ENCODE measurements around the gene IGFBP2.

The IGFBP2 gene, protein sequence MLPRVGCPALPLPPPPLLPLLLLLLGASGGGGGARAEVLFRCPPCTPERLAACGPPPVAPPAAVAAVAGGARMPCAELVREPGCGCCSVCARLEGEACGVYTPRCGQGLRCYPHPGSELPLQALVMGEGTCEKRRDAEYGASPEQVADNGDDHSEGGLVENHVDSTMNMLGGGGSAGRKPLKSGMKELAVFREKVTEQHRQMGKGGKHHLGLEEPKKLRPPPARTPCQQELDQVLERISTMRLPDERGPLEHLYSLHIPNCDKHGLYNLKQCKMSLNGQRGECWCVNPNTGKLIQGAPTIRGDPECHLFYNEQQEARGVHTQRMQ

DNA sequence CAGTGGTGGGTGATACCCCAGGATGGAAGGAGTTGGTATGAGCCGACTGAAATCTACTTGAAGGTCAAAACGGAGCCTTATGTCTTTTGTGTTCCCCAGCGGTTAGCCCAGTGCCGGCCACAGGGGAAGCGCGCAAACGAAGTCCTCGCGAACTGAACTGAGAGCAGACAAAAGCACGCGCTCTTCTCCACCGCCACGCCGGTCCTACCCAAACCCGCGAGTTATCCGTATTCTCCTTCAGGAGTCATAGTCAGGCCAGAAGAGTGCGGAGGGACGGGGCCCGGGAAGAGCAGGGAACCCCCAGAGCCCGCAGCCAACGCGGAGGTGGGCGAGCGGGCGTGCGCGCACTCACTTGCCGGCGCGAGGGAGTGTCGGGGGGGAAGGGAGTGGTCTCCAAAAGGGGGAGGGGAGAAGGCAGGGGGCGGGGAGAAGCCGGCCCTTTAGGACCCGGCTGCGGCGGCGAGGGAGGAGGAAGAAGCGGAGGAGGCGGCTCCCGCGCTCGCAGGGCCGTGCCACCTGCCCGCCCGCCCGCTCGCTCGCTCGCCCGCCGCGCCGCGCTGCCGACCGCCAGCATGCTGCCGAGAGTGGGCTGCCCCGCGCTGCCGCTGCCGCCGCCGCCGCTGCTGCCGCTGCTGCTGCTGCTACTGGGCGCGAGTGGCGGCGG is at the start of gene IGFBP2:
TSS of gene IGFBP2 (plus strand) at position 469 of the 664 bp plus-strand sequence. CDS start at position 573, 104 bp downstream.
- no peak for TF ChIP-seq TARDBP (IDR thresholded peaks at IDR 0.05)
- TF ChIP-seq HDGF (IDR thresholded peaks at IDR 0.05; ENCODE audit: borderline replicate concordance): no peak
- no peak for TF ChIP-seq NFRKB (IDR thresholded peaks at IDR 0.05)
- peak; percentile 95 for TF ChIP-seq L3MBTL2 (conservative IDR thresholded peaks at IDR 0.05)
- TF ChIP-seq SUZ12 (IDR thresholded peaks at IDR 0.05): no peak
- POLR2A ChIA-PET: interaction anchor here (0.6 to 1.4 kb wide), 3 partner anchors 13 to 16 kb away, joined by 3 to 4 read pairs (median 3); no protein-coding TSS in a partner anchor
- peak; percentile 69 for DNase-seq (ENCODE audit: extremely low spot score)
- CTCF ChIA-PET: no interaction called here

DNA sequence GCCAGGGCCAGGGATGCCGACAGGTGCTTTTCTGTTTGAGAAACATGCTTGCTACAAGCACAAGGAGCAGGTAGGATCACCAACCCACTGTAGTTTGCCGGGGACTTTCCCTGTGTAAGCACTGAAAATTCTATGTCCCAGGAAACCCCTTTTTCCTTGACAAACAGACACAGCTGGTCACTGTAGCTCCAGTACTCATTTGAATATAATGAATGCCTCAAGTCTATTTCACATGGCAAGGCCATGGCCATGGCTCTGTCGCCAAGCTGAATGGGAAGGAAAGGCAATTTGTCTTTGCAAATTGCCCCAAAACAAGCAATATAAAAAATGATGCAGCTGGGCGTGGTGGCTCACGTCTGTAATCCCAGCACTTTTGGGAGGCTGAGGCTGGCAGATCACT is 49.6 kb upstream of the IGFBP2 start:
- CTCF ChIA-PET: no interaction called here
- DNase-seq (ENCODE audit: extremely low spot score): no peak
- POLR2A ChIA-PET: no interaction called here
- TF ChIP-seq FOXA1 (IDR thresholded peaks at IDR 0.05): no peak
- no peak for TF ChIP-seq ELF4 (IDR thresholded peaks at IDR 0.05)
- no peak for TF ChIP-seq BHLHE40 (IDR thresholded peaks at IDR 0.05; ENCODE audit: borderline replicate concordance)
- no peak for TF ChIP-seq SUZ12 (IDR thresholded peaks at IDR 0.05)
- no peak for TF ChIP-seq ZNF384 (IDR thresholded peaks at IDR 0.05)
- no peak for TF ChIP-seq SP1 (IDR thresholded peaks at IDR 0.05)
- no peak for TF ChIP-seq CTBP1 (IDR thresholded peaks at IDR 0.05; ENCODE audit: borderline replicate concordance)
- TF ChIP-seq ARNT (IDR thresholded peaks at IDR 0.05): no peak
- TF ChIP-seq, protein P1, sequence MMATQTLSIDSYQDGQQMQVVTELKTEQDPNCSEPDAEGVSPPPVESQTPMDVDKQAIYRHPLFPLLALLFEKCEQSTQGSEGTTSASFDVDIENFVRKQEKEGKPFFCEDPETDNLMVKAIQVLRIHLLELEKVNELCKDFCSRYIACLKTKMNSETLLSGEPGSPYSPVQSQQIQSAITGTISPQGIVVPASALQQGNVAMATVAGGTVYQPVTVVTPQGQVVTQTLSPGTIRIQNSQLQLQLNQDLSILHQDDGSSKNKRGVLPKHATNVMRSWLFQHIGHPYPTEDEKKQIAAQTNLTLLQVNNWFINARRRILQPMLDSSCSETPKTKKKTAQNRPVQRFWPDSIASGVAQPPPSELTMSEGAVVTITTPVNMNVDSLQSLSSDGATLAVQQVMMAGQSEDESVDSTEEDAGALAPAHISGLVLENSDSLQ (IDR thresholded peaks at IDR 0.05): no peak
- no peak for TF ChIP-seq NFRKB (IDR thresholded peaks at IDR 0.05)
- TF ChIP-seq FOXK2 (IDR thresholded peaks at IDR 0.05): no peak

DNA sequence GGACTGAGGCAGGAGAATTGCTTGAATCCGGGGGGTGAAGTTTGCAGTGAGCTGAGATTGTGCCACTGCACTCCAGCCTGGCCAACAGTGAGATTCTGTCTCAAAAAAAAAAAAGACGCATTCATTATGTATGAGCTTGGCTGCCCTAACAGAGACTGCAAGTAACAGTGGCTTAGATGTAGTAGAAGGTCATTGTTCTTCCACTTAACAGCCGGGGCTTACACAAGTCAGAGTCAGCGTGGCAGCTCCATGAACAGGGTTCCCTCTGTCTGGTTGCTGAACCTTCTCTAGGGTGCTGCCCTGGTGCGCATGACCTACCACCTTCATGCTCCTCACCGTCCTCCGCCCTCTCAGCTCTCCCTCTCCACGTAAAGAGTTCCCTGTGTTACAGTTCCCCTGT is 49.1 kb upstream of the IGFBP2 start:
- no peak for DNase-seq (ENCODE audit: extremely low spot score)
- CTCF ChIA-PET: interaction anchor here (0.6 kb wide), 1 partner anchor 358 kb away, joined by 4 read pairs; no protein-coding TSS in a partner anchor
- POLR2A ChIA-PET: no interaction called here
- TF ChIP-seq ELF4 (IDR thresholded peaks at IDR 0.05): no peak
- no peak for TF ChIP-seq FOXM1 (IDR thresholded peaks at IDR 0.05; ENCODE audit: borderline replicate concordance)
- TF ChIP-seq, protein P1 (IDR thresholded peaks at IDR 0.05): no peak
- no peak for TF ChIP-seq ARNT (IDR thresholded peaks at IDR 0.05)
- no peak for TF ChIP-seq LEF1 (IDR thresholded peaks at IDR 0.05; ENCODE audit: borderline replicate concordance)
- TF ChIP-seq SP1 (IDR thresholded peaks at IDR 0.05): no peak
- TF ChIP-seq BHLHE40 (IDR thresholded peaks at IDR 0.05; ENCODE audit: borderline replicate concordance): no peak
- TF ChIP-seq SUZ12 (IDR thresholded peaks at IDR 0.05): no peak
- no peak for TF ChIP-seq FOXA1 (IDR thresholded peaks at IDR 0.05)
- TF ChIP-seq FOXK2 (IDR thresholded peaks at IDR 0.05): no peak
- no peak for TF ChIP-seq NFRKB (IDR thresholded peaks at IDR 0.05)
- no peak for TF ChIP-seq CTBP1 (IDR thresholded peaks at IDR 0.05; ENCODE audit: borderline replicate concordance)
- TF ChIP-seq L3MBTL2 (conservative IDR thresholded peaks at IDR 0.05): no peak
- TF ChIP-seq TARDBP (IDR thresholded peaks at IDR 0.05): no peak
- TF ChIP-seq HDGF (IDR thresholded peaks at IDR 0.05; ENCODE audit: borderline replicate concordance): no peak
- no peak for TF ChIP-seq ZNF384 (IDR thresholded peaks at IDR 0.05)

DNA sequence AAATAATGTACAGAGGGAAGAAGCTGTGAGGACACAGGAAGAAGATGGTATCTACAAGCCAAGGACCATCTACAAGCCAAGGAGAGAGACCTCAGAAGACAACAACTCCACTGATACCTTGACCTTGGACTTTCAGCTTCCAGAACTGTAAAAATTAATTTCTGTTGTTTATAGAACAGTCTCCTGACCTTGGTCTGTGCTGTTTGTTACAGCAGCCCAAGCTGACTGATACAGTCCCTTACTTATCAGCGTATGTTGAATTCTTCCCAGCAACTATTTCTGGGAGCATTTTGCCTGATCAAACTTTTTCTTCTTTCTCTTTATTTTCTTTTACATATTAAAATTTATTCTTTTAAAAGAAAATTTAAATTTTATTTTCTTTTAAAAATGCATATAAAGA is 47.8 kb upstream of the IGFBP2 start:
- ChIA-PET CTCF (interaction anchor here (0.6 kb wide), 1 partner anchor 742 kb away, joined by 3 read pairs; no protein-coding TSS in a partner anchor), POLR2A (no interaction called here)
- TF ChIP-seq ELF4 (IDR thresholded peaks at IDR 0.05) (no peak), ZNF384 (IDR thresholded peaks at IDR 0.05) (no peak), BHLHE40 (IDR thresholded peaks at IDR 0.05; ENCODE audit: borderline replicate concordance) (no peak), ARNT (IDR thresholded peaks at IDR 0.05) (no peak), L3MBTL2 (conservative IDR thresholded peaks at IDR 0.05) (no peak), FOXA1 (IDR thresholded peaks at IDR 0.05) (no peak), LEF1 (IDR thresholded peaks at IDR 0.05; ENCODE audit: borderline replicate concordance) (no peak), HDGF (IDR thresholded peaks at IDR 0.05; ENCODE audit: borderline replicate concordance) (no peak), FOXK2 (IDR thresholded peaks at IDR 0.05) (no peak), CTBP1 (IDR thresholded peaks at IDR 0.05; ENCODE audit: borderline replicate concordance) (no peak), FOXM1 (IDR thresholded peaks at IDR 0.05; ENCODE audit: borderline replicate concordance) (no peak)
- TF ChIP-seq, protein P1 (IDR thresholded peaks at IDR 0.05): no peak
- DNase-seq (ENCODE audit: extremely low spot score): no peak

DNA sequence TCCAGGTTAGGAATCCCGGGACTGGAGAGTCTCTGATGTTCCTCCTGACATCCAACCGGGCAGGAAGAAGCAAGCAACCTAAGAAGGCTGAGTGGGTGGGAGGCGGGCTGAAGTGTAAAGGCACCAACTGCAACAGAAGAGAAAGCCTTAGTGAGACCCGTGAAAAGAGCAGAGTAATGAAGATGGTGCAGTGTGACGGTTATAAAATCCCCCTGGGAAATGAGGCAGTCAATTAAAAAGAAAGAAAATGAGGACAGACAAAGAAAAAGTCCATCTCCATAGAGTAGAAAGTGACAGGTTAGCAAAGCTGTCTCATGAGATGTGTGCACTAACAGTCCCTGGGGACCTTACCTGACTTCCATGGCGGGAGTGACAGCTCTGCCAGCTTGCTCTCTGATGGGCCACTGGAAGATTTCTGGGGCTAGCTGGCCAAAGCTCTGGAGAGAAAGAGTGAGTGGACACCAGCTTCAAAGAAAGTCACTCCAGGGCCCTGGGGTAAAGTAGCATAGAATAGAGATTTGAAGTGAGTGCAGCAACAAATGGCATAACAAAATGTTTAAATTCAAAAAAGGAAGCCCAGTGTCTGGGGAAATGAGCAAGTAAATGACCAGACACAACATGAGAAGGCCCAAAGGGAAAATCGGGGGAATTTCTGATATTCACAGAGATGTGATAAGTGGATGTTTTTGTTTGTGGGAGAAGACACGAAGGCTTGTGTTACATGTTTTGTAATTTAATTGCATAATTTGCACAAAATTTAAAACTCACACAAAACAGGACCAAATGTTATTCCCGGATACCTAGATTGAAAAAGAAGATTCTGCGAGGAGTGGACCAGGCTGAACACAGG is 44.1 kb upstream of the IGFBP2 start:
- TF ChIP-seq SUZ12 (IDR thresholded peaks at IDR 0.05) (no peak), HDGF (IDR thresholded peaks at IDR 0.05; ENCODE audit: borderline replicate concordance) (no peak), L3MBTL2 (conservative IDR thresholded peaks at IDR 0.05) (no peak), BHLHE40 (IDR thresholded peaks at IDR 0.05; ENCODE audit: borderline replicate concordance) (no peak), CTBP1 (IDR thresholded peaks at IDR 0.05; ENCODE audit: borderline replicate concordance) (no peak), TARDBP (IDR thresholded peaks at IDR 0.05) (no peak), LEF1 (IDR thresholded peaks at IDR 0.05; ENCODE audit: borderline replicate concordance) (no peak), NFRKB (IDR thresholded peaks at IDR 0.05) (no peak), ZNF384 (IDR thresholded peaks at IDR 0.05) (no peak), ELF4 (IDR thresholded peaks at IDR 0.05) (no peak), SP1 (IDR thresholded peaks at IDR 0.05) (no peak), FOXM1 (IDR thresholded peaks at IDR 0.05; ENCODE audit: borderline replicate concordance) (no peak), FOXK2 (IDR thresholded peaks at IDR 0.05) (no peak), ARNT (IDR thresholded peaks at IDR 0.05) (no peak), FOXA1 (IDR thresholded peaks at IDR 0.05) (no peak)
- TF ChIP-seq, protein P1 (IDR thresholded peaks at IDR 0.05): no peak
- CTCF ChIA-PET: interaction anchor here (0.6 kb wide), 1 partner anchor 45 kb away, joined by 3 read pairs; no protein-coding TSS in a partner anchor
- DNase-seq (ENCODE audit: extremely low spot score): no peak
- POLR2A ChIA-PET: no interaction called here

Measured in HEK293T (cell line).